CD4-positive, alpha-beta T cell treated with Interleukin-1 beta for 1 hour (primary cell): Measurements from ENCODE around the gene TBC1D19.
"Not testable (repeated sequence)": the region's sequence is repeated elsewhere in the genome, so short reads cannot be mapped to it uniquely, and the experiment has no call there.

Experiments used
- DNase-seq, 2 donors: peaks; one replicate each; pipeline ENCODE4 v3.0.0-alpha.2; 2020 to 2022

The TBC1D19 gene

DNA sequence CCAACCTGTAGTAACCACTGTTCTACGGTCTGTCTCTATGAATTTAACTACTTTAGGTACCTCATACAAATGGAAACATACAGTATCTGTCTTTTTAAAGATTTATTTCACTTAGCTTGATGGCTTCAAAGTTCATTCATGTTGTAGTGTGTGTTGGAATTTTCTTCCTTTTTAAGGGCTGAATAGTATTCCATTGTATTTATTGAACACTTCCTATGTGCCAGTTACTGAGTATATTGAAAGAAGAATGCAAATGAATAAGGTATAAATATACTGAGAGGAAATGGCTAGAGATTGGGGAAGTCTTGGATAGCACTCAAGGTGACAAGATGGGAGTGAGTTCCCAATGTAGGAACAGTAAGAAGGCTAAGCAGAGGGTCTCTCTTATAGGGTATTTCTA, 17.3 kb downstream of the TBC1D19 start:
- no peak for DNase-seq

DNA sequence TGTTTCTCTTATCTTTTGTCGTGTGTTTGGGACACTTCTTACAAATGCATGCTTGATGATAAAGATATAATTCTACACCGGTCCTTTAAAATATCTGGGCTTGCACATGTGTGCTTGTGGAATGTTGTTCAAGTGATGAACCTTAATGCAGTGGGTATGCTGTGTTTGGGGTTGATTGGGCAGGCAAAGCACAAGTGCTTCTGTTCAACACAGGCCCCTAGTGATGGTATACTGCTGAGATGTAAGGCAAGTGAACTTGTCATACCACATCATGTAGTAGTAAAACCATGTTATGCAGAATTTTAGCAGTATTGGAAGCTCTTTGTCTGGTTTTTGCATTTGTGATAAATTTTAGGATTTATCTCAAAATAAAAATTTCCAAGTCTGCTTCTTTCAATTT, 23.9 kb downstream of the TBC1D19 start:
- DNase-seq = no peak

DNA sequence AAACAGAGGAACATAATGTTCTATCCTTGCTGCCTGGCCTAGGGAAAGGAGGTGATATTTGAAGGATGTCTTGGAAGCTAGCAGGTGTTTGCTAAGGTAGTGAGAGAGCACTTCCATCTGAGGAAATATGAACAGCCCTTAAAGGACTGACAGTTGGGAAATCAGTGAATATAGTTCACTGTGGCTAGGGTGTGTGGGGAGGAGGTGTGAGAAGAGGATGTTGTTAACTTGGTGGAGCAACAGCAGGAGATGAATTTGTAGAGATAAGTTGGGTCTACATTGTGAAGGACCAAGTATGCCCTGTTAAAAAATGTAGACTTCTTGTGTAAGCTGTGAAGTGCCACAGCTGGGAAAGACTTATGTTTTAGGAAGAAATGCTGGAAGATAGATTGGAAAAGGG, 25.5 kb downstream of the TBC1D19 start:
- no peak for DNase-seq

DNA sequence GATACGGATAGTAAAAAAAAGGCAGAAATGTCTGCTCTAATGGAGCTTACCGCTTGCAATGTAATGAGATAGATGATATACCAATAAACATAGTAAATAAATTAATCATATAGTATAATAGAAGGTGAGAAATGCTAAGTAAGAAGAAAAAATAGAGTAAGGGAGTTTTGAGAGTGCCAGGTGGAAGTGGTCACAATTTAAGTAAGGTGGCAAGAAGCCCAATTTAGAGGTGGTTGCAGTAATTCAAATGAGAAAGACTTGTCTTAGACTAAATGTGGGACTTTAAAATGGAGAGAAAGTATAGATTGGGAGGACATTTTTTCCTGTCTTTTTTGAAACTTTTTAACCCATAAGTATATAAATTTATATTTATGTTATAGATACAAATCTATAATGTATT, 26.0 kb downstream of the TBC1D19 start:
- no peak for DNase-seq

DNA sequence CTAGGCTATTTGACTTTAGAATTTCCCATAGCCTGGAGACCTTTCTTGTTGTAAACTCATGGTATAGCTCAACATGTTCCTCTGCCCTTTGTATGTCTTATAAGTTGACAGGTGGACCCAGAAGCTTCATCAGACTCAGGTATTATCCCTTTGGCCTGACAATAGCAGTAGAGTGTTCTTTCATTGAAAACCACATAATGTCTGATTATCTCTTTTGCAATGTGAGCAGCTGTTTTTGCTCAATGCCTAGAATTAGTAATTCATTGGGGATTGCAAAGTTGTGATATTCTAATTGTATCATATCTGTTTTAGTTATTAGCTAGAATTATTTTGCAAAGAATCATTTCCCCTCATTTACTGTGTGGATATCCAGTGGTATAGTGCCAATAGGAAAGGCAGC, 27.5 kb downstream of the TBC1D19 start:
- DNase-seq = no peak

DNA sequence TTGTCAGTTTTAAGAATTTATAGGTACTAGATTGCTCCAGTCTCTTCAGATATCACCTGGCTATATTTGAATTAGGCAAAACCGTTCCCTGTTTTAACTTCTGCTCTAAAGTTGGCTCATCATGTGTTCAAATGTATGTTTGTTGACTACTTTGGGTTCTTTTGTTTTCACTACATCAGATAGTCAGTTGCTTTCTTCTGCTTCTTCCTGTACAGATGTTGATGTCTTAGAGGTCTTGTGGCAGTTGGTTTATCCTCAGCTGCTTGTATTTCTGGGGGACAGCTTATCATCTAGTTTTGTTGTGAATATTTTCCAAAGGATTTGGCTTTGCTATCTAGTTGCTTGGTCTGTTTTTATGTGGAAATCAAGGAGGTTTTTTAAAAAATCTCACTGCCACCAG, 28.0 kb downstream of the TBC1D19 start:
- DNase-seq = no peak

DNA sequence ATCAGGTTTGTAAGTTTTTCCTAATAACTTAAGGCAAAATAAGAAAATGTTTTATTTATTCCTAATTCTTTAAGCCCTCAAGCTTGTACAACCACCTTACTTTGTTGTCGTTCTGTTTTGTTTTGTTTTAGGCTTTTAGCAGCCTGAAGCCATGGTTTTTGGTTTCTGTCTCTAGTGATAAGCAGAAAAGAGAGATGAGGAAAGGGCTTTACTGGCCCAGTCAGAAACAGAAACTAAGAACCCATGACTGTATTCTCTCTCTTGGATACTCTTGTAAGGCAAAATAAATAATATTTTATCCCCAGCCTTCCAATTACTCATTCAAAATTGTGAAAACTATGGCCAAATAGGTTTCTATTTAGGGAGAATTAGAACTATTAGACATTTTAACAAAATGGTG, 29.4 kb downstream of the TBC1D19 start:
- DNase-seq = no peak

DNA sequence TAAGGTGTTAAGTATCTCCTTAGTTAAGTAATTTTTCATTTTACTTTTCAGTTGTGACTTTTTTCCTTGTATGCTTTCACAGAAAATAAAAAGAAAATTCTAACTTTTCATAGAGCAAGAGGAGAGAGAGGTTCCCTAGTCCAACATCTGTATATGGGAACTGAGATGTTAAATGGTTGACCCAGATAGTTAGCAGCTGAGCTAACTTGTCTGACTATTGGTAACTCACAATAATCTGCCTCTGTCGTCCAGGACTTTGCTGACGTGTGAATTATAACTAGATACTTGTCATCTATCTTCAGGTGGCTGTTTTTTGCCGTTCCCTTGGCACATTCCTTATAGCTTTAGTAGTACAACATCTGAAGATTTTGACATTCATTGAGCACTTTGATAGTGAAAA, 29.9 kb downstream of the TBC1D19 start:
- no peak for DNase-seq

DNA sequence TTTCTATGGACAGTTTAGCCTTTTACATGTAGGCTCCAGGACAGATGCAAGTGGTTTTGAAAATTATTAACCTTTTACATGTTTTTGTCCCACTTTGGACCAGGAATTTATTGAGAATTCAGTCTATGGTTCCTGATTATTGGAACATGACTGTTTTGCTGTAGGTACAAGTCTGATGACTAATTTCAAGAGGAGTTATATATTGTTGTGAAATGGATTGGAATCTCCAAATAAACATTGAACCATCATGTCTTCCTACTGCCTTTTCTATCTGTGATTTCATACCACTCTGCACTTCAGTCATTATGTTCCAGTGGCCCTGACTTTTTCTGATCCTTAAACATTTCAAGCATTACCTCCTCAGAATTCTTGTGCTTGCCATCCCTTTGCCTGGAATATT, 35.9 kb downstream of the TBC1D19 start:
- DNase-seq = no peak

DNA sequence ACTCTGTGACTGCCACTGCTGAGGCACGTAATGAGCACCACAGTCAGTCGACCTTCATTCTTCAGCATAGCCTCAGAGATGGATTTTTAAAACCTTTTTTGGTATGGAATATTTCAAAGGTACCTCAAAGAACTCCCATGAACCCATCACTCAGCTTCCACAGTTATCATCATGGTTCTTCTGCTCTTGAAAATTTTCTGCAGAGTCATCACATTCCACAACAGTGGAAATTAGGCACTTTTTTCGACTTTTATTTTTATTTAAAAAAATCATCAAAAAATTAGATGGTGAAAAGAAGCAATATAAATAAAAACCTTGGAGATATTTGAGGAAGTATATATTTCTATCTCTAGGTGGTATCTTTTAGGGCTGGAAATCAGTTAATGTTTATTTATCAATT, 37.5 kb downstream of the TBC1D19 start:
- no peak for DNase-seq

DNA sequence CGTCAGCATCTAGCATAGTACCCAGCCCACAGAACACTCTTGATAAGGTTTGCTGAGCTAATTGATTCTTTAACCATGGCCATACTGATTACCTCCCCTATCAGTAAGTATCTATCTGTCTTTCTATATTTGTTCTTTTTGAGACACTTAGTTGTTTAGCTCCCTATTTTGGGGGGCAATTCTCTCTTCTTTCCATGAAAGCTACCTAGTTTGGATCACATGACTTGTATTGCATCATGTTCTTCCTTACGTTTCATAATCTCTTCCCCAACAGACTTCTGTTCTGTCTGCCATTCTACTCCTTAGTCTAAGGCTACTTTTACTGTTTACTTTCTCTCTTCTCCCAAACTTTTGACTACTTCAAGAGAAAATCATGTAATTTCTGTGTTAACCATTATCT, 39.0 kb downstream of the TBC1D19 start:
- no peak for DNase-seq

DNA sequence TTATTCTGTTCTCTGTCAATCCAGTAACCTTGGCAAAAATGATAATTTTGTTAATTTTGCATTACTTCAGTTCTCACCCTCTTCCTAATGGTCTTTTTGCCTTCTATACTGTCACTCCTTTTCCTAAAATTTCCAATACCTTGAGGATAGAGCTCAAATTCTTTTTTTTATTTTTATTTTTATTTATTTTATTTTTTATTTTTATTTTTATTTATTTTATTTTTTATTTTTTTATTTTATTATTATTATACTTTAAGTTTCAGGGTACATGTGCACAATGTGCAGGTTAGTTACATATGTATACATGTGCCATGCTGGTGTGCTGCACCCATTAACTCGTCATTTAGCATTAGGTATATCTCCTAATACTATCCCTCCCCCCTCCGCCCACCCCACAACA, 42.8 kb downstream of the TBC1D19 start:
- not testable (repeated sequence) for DNase-seq

DNA sequence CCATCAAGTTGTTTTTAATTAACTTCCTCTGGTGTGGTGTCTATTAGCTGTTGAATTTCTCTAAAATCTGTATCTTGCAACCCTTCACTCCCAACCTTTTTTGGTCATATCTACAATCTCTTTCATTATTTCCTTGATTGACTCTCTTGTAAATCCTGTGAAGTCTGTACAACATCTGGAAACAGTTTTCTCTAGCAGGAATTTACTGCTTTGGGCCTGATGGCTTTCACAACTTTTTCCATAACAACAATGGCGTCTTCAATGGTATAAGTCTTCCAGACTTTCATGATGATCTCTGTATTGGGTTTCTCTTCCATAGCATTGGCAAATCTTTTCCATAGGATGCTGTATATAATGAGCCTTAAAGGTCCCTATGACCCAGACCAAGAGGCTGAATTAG, 49.0 kb downstream of the TBC1D19 start:
- DNase-seq = no peak

DNA sequence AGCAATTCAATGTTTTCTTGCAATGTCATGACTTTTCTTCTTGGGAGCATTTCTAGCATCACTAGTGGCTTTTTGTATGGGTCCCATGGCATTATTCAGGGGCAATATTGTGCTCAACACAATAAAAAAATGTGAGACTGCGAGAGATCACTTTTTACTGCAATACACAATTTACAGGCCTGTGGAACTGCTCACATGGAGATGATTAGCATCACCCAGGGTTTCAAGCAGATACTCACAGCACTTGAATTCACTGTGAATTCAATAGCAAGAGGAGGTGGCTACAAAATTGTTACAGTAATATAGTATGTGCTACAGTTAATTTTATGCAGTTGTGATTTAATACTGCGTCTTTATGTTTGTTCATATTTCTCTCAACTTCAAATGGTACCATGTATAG, 50.4 kb downstream of the TBC1D19 start:
- DNase-seq = no peak

DNA sequence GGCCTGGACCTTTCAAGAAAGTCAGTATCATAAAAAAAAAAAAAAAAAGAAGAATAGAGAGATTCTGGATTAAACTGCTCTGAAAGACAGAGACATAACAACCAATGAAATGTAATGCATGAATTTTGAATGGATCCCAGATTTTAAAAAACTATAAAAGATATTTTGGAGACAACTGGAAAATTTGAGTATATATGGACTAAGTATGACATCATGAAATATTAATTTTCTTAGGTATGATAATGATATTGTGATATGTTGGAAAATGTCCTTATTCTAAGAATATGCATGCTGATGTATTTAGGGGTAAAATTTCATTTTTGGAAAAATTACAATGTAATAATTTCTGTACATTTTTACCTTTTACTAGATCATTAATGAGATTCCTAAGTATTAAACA, 52.6 kb downstream of the TBC1D19 start:
- no peak for DNase-seq

DNA sequence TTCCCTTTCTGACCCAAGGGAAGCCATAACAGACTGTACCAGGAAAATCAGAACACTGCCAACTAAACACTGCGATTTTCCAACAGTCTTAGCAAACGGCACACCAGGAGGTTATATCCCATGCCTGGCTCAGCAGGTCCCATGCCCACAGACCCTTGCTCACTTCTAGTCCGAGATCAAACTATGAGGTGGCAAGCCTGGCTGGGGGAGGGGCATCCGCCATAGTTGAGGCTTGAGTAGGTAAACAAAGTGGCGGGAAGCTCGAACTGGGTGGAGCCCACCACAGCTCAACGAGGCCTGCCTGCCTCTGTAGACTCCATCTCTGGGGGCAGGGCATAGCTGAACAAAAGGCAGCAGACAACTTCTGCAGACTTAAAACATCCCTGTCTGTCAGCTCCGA, 56.8 kb downstream of the TBC1D19 start:
- not testable (repeated sequence) for DNase-seq

DNA sequence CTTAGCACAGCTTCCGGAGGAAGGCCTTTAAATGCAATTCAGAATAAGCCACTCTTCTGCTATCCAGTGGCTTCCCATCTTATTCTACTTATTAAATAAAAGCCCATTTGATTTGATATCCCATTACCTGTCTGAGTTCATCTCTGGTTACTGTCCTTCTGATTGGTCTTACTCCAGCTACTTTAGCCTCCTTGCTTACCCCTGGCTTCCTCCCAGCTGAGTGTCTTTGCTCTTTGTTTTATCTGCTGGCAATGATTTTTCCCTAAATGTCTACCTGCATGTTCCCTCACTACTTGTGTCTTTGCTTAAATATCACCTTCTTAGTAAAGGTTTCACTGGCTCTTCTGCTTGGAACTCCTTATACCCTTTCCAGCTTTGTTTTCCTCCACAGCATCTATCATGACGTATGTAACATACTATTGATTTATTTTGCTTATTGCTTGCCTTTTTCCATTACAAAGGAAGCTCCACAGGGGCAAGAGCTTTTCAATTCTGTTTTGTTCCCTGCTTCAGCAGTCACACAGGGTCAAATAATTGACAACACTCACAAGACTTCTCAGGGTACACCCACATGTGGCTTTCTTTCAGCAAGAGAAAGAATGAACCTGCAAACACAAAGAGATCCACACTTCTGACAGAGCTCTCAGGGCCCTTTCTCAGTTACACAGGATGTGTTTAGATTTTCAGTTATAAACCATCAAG, 63.8 kb downstream of the TBC1D19 start:
- DNase-seq = no peak

DNA sequence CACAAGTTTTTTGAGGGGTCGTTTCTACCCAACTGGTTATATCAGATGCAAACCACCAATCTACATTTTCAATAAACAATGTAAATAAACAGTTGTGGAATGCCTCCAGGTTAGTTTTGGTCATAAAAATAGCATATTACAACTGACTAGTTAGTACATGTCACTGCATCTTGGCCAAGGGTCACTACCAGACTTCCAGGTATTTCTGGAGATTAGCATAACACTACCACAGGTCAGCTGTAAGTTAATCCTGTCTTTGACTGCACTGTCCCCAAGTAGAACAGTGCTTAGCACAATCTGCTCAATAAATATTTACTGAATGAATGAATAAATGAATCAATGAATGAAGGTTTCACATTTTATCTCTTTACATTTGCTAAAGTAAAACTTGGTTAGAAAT, 64.4 kb downstream of the TBC1D19 start:
- DNase-seq = no peak

DNA sequence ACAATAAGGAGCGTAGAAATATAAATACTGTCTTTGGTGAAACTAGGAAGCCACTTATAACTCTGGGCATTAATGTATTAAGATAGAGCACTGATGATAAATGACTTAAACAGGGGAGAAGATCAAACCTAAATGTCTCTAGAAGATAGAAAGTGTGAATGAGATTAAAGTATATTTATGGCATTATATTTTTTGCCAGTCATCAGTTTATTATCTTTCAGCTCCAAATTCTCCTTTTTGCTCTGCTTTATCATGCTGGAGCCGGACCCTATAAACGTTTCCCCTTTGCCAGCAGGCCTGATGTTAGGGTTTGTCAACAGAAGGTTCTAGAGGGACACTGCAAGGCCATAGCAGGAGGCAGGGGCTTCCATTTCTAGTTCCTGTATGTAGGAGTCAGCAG, 76.4 kb downstream of the TBC1D19 start:
- no peak for DNase-seq

DNA sequence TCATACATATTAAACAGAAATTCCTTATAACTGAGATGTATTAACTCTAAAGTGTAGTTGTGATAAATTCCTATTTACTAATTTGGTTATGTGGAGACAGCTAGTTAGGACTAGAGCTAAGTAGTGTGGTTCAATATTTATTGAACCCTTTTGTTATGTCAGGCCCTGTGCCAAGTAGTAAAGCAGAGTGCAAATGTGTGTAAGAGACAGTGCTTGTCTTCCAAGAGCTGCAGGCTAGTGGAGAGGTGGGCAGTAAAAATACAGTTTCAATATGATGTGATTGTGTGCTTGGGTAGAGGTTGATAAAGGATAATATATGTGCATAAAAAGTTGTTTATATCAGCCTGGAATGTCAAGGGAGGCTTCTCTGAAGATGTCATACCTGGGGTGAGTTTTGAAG, 80.0 kb downstream of the TBC1D19 start:
- DNase-seq = no peak

DNA sequence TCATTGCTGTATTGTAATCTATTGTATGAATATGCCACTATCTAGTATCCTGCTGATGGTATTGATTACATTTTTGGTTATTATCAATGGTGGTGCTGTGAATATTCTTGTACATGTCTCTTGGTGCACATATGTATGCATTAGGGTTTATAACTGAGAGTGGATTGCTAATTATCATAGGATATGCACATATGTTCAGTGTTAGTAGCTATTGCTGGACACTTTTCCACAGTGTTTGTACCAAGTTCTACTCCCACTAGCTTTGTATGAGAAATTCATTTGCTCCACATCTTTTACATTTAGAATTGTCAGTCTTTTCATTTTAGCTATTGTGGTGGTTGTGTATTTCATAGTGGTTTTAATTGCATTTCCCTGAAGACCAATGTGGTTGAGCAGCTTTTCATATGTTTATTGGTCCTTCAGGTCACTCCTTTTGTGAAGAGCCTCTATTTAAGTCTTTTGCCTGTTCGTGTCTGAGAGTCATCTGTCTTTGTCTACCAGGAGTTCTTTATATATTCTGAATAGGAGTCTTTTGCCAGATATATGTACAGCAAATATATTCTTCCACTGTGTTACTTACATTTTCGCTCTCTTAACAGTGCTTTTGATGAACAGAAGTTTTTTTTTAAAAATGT, 87.1 kb downstream of the TBC1D19 start:
- DNase-seq = no peak

DNA sequence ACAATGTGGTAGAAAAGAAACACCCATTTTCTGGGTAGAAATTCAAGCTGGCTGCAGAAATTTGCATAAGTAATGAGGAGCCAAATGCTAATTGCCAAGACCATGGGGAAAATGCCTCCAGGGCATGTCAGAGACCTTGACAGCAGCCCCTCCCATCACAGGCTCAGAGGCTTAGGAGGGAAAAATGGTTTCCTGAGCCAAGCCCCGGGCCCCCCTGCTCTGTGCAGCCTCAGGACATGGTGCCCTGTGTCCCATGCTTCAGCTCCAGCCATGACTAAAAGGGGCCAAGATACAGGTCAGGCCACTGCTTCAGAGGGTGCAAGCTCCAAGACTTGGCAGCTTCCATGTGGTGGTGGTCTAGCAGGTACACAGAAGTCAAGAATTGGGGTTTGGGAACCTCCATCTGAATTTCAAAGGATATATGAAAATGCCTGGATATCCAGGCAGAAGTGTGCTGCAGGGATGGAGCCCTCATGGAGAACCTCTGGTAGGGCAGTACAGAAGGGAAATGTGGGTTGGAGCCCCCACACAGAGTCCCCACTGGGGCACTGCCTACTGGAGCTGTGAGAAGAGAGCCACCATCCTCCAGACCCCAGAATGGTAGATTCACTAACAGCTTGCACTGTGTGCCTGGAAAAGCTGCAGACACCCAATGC, 95.3 kb downstream of the TBC1D19 start:
- not testable (repeated sequence) for DNase-seq

DNA sequence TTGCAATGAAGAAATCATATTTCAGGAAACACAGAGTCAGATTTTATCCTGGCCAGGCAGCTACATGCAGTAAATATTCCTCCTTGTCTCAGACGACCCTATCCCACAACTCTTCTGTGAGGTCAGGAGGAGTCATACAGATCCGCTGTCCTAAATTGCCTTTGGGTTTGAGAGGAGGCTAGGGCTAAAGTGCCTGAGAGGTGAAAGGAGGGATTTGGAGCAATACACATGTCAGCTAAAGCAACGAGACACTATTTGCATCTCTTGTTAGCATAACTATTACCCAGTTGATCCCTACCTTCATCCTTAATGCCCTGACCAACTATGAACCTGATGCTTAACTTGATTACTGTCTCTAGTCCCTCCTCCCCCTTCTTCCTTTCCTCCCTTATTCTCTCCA, 98.6 kb downstream of the TBC1D19 start:
- DNase-seq = no peak

DNA sequence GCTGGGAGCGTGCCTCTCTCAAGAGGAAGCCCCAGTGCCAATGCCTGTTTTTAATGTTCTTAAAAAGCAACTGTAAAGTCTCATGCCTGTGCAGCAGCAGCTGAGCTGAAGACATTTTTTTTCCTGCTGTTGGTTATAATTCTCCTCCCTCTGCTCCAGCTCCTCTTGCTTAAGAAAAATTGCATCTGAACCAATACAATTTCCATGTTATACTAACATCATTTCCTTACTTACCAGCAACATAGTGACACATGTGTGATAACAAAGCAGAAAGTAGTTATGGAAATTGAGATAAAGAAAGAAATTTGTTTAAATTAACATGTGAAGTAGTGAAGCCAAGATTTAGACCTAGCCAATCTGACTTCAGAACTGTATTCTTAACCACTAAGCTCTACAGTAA, 101.4 kb downstream of the TBC1D19 start:
- DNase-seq = no peak

DNA sequence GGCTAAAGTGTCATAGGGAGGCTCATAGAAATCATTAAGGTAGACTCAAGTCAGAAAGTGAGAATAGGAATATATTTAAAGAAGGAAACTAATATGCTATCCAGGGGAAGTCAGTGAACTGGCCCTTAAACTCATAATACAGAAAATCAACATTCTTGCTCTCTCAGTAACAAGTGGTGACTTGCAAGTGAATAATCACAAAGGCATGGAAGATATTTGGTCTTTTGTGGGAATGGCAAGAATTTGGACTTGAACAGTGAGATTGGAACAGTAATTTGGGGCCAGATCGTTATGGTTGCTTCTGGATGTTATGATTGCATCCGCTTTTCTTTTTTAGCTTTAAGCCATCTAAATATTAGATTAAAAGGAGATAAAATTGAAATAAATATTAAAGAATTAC, 103.8 kb downstream of the TBC1D19 start:
- DNase-seq = no peak
